ENCODE results near the gene PHF20.
"Not testable (repeated sequence)": the region's sequence is repeated elsewhere in the genome, so short reads cannot be mapped to it uniquely, and the experiment has no call there.

The PHF20 gene

GRCh38 chr20:35772563-35773058 lies 796 bp downstream of the PHF20 start:
- DNase-seq (ENCODE audit: low read depth, low spot score): no peak
- H3K27ac ChIP-seq: peak overlapping the region; percentile 66

- DNase-seq (ENCODE audit: low read depth, low spot score): no peak
- H3K27ac ChIP-seq: peak overlapping the region; percentile 66
These were observed 1.4 kb downstream of the PHF20 start for GRCh38 chr20:35773154-35773751.

- DNase-seq (ENCODE audit: low read depth, low spot score): no peak
- H3K27ac ChIP-seq: no peak overlapping the region
These were observed 2.6 kb downstream of the PHF20 start for GRCh38 chr20:35774391-35774790.

- no peak for DNase-seq (ENCODE audit: low read depth, low spot score)
- H3K27ac ChIP-seq: peak overlapping the region; percentile 9
These were observed 4.8 kb downstream of the PHF20 start for GRCh38 chr20:35776513-35777101.

- not testable (repeated sequence) for H3K27ac ChIP-seq; DNase-seq (ENCODE audit: low read depth, low spot score)
These were observed 12.0 kb downstream of the PHF20 start for GRCh38 chr20:35783811-35784210.

GRCh38 chr20:35785541-35785940 lies 13.7 kb downstream of the PHF20 start:
- not testable (repeated sequence) for DNase-seq (ENCODE audit: low read depth, low spot score); H3K27ac ChIP-seq

GRCh38 chr20:35788796-35789195 lies 17.0 kb downstream of the PHF20 start:
- H3K27ac ChIP-seq: no peak overlapping the region
- DNase-seq (ENCODE audit: low read depth, low spot score): no peak

- no peak for DNase-seq (ENCODE audit: low read depth, low spot score)
- H3K27ac ChIP-seq: no peak overlapping the region
These were observed 19.3 kb downstream of the PHF20 start for GRCh38 chr20:35791097-35791496.

- H3K27ac ChIP-seq: no peak overlapping the region
- no peak for DNase-seq (ENCODE audit: low read depth, low spot score)
These were observed 20.0 kb downstream of the PHF20 start for GRCh38 chr20:35791821-35792220.

GRCh38 chr20:35792740-35793139 lies 20.9 kb downstream of the PHF20 start:
- no peak overlapping the region for H3K27ac ChIP-seq

GRCh38 chr20:35796571-35796970 lies 24.8 kb downstream of the PHF20 start:
- H3K27ac ChIP-seq: no peak overlapping the region
- no peak for DNase-seq (ENCODE audit: low read depth, low spot score)

More at GRCh38 chr20:35792740-35793139, 20.9 kb downstream of the PHF20 start:
- DNase-seq (ENCODE audit: low read depth, low spot score): no peak

GRCh38 chr20:35801865-35802264 lies 30.1 kb downstream of the PHF20 start:
- H3K27ac ChIP-seq: no peak overlapping the region

GRCh38 chr20:35806075-35806474 lies 34.3 kb downstream of the PHF20 start:
- H3K27ac ChIP-seq: no peak overlapping the region
- no peak for DNase-seq (ENCODE audit: low read depth, low spot score)

More at GRCh38 chr20:35801865-35802264, 30.1 kb downstream of the PHF20 start:
- no peak for DNase-seq (ENCODE audit: low read depth, low spot score)

- no peak overlapping the region for H3K27ac ChIP-seq
- no peak for DNase-seq (ENCODE audit: low read depth, low spot score)
These were observed 36.1 kb downstream of the PHF20 start for GRCh38 chr20:35807877-35808276.

GRCh38 chr20:35820715-35821114 lies 48.9 kb downstream of the PHF20 start:
- no peak for DNase-seq (ENCODE audit: low read depth, low spot score)
- no peak overlapping the region for H3K27ac ChIP-seq

- no peak for DNase-seq (ENCODE audit: low read depth, low spot score)
- H3K27ac ChIP-seq: no peak overlapping the region
These were observed 50.0 kb downstream of the PHF20 start for GRCh38 chr20:35821807-35822242.

- no peak for DNase-seq (ENCODE audit: low read depth, low spot score)
- H3K27ac ChIP-seq: no peak overlapping the region
These were observed 51.3 kb downstream of the PHF20 start for GRCh38 chr20:35823147-35823546.

GRCh38 chr20:35823937-35824336 lies 52.1 kb downstream of the PHF20 start:
- no peak for DNase-seq (ENCODE audit: low read depth, low spot score)

GRCh38 chr20:35826397-35826998 lies 54.7 kb downstream of the PHF20 start:
- DNase-seq (ENCODE audit: low read depth, low spot score): no peak
- no peak overlapping the region for H3K27ac ChIP-seq

More at GRCh38 chr20:35823937-35824336, 52.1 kb downstream of the PHF20 start:
- no peak overlapping the region for H3K27ac ChIP-seq

- DNase-seq (ENCODE audit: low read depth, low spot score): no peak
- H3K27ac ChIP-seq: no peak overlapping the region
These were observed 56.6 kb downstream of the PHF20 start for GRCh38 chr20:35828434-35828833.

GRCh38 chr20:35828916-35829315 lies 57.1 kb downstream of the PHF20 start:
- H3K27ac ChIP-seq: no peak overlapping the region
- no peak for DNase-seq (ENCODE audit: low read depth, low spot score)

Data from epithelial cell of prostate (primary cell).